Adipose tissue (tissue), 3 donors: ENCODE data around the gene GTF2H1. TPM values are rescaled to one million over a fixed set of nuclear protein-coding genes. Genes with fewer than 3 reads are reported as not detected.
"Not testable (repeated sequence)": the region's sequence is repeated elsewhere in the genome, so short reads cannot be mapped to it uniquely, and the experiment has no call there.

Source experiments
- H3K27ac ChIP-seq: one replicate; pipeline ENCODE4 v1.5.1; 2013; ENCODE audit warnings: low read depth, low read length
- WGBS, 3 donors: extraction: QIAGEN DNeasy Blood & Tissue Kit; methylation state at CpG; one replicate each; pipeline ENCODE4 v1.1.7; 2013; 5-methylcytosine and 5-hydroxymethylcytosine counted together
- polyA plus RNA-seq, 3 donors: library from polyadenylated mRNA; stranded (reverse); fragments of 200-250 nt; gene quantifications; one replicate each; pipeline ENCODE4 v1.2.3, GENCODE V29; 2013
- donor health status: healthy with polysubstance abuse.
- donor health status: Bipolar disorder and iron deficiency.
- donor health status: healthy.

Gene GTF2H1
- polyA plus RNA-seq, 3 donors: 16.0 to 43.5 (median 29.3) TPM

GRCh38 chr11:18314784-18315523, 7.4 kb upstream of the GTF2H1 start:
- WGBS, 3 donors: 79 to 91% (median 81%) methylated on average over 9 of the region's 9 CpGs
- H3K27ac ChIP-seq: no peak overlapping the region

GRCh38 chr11:18315893-18316292, 6.5 kb upstream of the GTF2H1 start:
- whole genome bisulfite sequencing, 3 donors: 96 to 100% (median 98%) methylated on average over 2 of the region's 2 CpGs
- no peak overlapping the region for H3K27ac ChIP-seq

GRCh38 chr11:18317551-18317950, 4.8 kb upstream of the GTF2H1 start:
- 92 to 97% (median 95%) methylated on average over 4 of the region's 4 CpGs for WGBS, 3 donors
- no peak overlapping the region for H3K27ac ChIP-seq

GRCh38 chr11:18319914-18320313, 2.5 kb upstream of the GTF2H1 start:
- H3K27ac ChIP-seq: no peak overlapping the region
- 69 to 94% (median 88%) methylated on average over 3 of the region's 3 CpGs for WGBS, 3 donors

DNA sequence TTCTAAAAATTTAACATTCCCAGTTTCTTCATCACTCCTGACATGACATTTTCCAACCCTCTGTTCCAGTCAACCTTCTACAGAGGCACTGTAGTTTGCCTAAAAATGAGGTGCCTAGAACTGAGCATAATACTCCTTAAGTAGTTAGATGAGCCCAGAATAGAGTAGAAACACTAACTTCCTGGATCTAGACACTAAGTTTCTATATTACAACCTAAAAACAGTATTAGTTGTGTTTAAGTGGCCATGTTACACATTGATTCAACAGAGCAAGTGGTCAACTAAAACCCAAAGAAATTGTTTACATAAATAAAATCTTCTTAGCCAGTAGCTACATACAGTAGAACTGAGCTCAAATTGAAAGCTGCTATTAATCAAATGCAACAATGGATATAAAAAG, 1.8 kb upstream of the GTF2H1 start:
- no peak overlapping the region for H3K27ac ChIP-seq

- H3K27ac ChIP-seq: peak overlapping the region; percentile 91
- 1 to 6% (median 3%) methylated on average over 4 of the region's 4 CpGs for WGBS, 3 donors
Observed at GRCh38 chr11:18321578-18321968, 794 bp upstream of the GTF2H1 start.

DNA sequence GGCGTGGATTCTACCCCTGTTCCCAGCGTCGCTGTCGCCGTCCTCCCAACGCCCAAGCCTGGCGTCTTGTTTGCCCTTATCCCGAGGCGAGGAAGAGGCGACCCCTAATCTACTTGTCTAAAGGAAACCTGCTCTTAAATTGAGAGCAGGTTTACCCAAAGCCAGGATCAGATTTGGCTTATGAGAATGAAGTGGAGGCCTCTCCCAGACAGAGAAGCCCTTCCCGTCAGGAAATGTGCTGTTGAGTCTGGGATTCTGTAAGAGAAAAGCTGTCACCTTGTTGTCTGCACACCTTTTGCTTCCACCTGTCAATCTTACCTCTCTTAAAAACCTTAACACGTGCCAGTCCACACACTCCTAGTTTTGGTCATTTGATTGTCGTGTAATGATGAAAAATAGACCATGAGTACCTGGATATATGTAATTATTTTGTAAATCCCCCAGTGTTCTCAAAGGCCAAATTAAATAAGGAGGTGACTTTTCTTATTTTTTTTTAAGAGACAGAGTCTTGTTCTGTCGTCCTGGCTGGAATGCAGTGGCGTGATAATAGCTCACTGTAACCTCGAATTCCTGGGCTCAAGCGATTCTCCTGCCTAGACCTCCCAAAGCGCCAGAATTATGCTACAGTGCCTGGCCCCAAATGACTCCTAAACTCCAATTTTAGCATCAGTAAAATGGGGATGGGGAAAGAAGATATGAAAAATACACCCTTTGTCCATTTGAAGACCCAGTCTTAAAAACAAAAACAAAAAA, 627 bp downstream of the GTF2H1 start:
- WGBS, 3 donors: 9 to 13% (median 13%) methylated on average over 18 of the region's 18 CpGs
- peak overlapping the region; percentile 89 for H3K27ac ChIP-seq

DNA sequence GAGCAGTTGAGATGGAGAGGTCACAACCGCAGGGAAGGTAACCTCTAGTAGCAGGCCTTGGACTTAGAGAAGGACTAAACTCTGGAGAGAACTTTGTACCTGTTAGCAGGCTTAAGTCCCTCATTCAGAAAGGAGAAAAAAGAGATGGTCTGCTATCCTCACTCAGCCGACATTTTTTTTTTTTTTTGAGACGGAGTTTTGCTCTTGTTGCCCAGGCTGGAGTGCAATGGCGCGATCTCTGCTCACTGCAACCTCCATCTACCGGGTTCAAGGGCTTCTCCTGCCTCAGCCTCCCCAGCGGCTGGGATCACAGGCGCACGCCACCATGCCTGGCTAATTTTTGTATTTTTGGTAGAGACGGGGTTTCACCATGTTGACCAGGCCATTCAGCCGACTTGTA, 1.5 kb downstream of the GTF2H1 start:
- not testable (repeated sequence) for H3K27ac ChIP-seq
- 93 to 94% (median 93%) methylated on average over 10 to 11 of the region's 11 CpGs for WGBS, 3 donors

DNA sequence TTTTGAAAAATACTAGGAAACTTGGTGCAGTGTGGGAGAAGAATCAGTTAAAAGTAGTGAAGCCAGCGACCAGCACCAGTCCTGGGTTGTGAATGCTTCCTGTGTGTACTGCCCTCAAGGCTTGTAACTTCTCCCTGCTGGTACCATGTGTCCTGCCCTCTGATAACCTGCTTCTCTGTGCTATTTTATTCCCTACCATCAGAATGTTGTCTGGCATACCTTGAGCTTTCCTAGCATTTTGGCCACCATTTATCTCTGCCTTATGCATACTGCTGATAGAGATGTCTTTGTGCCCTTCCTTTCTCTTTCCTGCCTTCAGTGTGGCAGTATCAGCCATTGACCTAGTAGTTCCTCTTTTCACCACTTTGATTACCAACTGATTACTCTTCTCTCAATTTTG, 2.0 kb downstream of the GTF2H1 start:
- H3K27ac ChIP-seq: no peak overlapping the region
- 48 to 71% (median 65%) methylated on average over 1 of the region's 1 CpG for WGBS, 3 donors

DNA sequence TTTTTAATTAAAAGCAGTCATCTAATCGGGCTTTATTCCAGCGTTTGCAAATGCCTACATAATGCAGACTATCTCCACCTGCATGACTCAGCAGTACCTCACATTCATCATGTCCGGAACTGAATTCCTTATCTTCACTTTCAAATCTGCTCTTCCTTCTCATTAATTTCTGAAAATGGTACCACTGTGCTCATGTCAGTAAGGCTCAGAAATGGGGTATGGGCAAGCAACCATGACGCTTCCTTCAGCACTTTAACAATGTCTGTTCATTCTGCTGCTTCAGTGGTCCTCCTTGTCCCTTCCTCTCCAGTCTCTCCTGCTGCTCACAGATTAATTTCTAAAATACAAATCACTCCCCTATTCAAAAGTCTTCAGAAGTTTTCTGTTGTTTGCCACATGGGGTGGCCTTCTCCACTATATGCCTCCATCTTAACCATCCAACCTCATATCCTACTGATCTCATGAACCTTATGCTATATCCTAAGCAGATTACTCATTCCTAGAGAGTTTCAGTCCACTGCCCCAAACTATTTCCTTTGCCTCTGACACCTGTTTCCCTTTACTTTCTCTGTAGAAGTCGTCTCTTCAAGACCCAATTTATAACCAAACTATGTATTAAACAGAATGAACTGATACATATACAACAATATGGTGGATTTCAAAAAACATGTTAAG, 7.0 kb downstream of the GTF2H1 start:
- no peak overlapping the region for H3K27ac ChIP-seq
- WGBS, 3 donors: 70 to 78% (median 71%) methylated on average over 5 of the region's 5 CpGs

DNA sequence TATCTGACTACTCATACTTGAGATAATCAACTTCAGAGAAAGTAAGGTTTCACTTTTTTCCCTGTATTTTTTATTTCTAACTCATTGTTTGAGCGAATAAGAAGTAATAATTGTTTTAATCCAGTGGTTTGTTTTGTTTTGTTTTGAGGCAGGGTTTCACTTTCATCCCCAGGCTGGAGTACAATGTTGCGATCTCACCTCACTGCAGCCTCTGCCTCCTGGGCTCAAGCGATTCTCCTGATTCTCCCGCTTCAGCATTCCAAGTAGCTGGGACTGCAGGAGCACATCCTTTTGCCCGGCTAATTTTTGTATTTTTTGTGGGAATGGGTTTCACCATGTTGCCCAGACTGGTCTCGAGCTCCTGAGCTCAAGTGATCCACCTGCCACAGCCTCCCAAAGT, 8.6 kb downstream of the GTF2H1 start:
- 95 to 98% (median 95%) methylated on average over 6 of the region's 6 CpGs for whole genome bisulfite sequencing, 3 donors
- no peak overlapping the region for H3K27ac ChIP-seq

- no peak overlapping the region for H3K27ac ChIP-seq
- WGBS, 3 donors: 68 to 79% (median 73%) methylated on average over 1 of the region's 1 CpG
Observed at GRCh38 chr11:18332302-18332701, 9.9 kb downstream of the GTF2H1 start.

DNA sequence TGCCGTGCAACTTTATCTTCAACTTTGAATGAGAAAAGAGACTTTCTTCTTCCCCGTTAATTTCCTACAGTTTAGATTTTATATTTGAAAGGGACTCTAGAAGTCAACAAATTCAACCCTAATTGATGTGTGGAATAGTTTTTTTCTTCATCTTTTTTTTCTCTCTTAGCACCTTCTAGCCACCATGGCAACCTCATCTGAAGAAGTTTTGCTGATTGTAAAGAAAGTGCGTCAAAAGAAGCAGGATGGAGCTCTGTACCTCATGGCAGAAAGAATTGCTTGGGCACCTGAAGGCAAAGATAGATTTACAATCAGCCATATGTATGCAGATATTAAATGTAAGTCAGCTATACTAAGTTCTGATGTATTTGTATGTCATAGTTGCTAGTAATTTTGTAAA, 10.5 kb downstream of the GTF2H1 start:
- 92 to 93% (median 93%) methylated on average over 3 of the region's 3 CpGs for WGBS, 3 donors
- no peak overlapping the region for H3K27ac ChIP-seq

GRCh38 chr11:18347471-18348125, 25.2 kb downstream of the GTF2H1 start:
- no peak overlapping the region for H3K27ac ChIP-seq
- 82 to 90% (median 86%) methylated on average over 5 of the region's 5 CpGs for WGBS, 3 donors

- WGBS, 3 donors: 89 to 95% (median 89%) methylated on average over 3 of the region's 3 CpGs
Observed at GRCh38 chr11:18352581-18352980, 30.2 kb downstream of the GTF2H1 start.

GRCh38 chr11:18358646-18359045, 36.3 kb downstream of the GTF2H1 start:
- no peak overlapping the region for H3K27ac ChIP-seq
- WGBS, 3 donors: 82 to 94% (median 93%) methylated on average over 4 of the region's 4 CpGs

More at GRCh38 chr11:18352581-18352980, 30.2 kb downstream of the GTF2H1 start:
- H3K27ac ChIP-seq: no peak overlapping the region

DNA sequence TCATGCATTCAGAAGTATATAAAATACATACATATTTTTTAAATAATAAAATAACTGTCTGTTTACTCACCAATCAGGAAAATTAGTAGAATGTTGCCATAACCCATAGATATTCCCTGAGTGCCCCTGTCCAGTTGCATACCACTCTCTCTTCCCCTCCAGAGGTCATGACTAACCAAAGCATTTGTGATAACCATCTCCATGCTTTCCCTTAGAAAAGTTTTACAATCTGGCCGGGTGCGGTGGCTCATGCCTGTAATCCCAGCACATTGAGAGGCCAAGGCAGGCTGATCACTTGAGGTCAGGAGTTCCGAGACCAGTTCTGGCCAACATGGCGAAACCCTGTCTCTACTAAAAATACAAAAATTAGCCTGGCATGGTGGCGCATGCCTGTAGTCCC, 38.8 kb downstream of the GTF2H1 start:
- no peak overlapping the region for H3K27ac ChIP-seq
- 96% methylated on average over 5 of the region's 5 CpGs for WGBS, 3 donors

DNA sequence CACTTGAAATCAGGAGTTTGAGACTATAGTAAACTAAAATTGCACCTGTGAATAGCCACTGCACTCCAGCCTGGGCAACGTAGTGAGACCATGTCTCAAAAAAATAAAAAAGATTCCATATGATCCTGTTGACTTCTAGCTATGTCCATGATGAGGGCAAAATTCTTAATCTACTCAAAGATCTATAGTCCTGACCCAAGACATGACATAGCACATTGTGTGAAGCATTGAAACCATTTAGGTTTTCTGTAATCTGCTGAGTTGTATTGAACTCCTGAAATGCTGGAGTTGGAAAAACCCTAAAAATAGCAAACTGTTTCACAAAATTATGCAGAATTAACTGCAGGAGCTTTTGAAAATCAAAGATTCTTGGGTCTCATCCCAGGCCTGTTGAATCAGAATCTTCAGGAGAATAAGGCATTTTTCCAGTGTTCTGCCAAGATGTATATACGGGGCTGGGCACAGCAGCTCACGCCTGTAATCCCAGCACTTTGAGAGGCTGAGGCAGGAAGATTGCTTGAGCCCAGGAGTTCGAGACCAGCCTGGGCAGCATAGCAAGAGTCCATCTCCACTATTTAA, 42.2 kb downstream of the GTF2H1 start:
- H3K27ac ChIP-seq: no peak overlapping the region
- WGBS, 3 donors: 92 to 94% (median 93%) methylated on average over 4 of the region's 4 CpGs

DNA sequence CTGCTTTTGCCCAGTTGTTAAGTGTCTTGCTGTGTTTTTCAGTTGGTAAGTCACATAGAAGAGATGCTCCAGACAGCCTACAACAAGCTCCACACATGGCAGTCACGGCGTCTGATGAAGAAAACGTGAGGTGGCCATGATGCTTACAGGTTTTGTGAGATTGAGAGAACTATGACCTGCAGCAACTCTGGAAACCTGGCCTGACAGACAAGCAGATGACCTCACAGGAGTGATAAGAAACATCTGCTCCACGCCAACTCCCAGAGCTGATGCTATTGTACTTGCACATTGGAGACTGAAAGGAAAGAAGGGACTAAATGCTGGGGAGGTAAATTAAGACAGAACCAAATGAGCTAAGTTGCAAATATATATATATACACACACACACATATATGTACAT, 43.4 kb downstream of the GTF2H1 start:
- WGBS, 3 donors: 81 to 89% (median 88%) methylated on average over 4 of the region's 4 CpGs
- H3K27ac ChIP-seq: no peak overlapping the region
